Gastrocnemius medialis (tissue), 4 donors: ENCODE results near the gene VPS18.

ENCODE experiments used
- CTCF ChIP-seq, 5 experiments: fragments of 450-650 bp in 3 of 5; fragments of 200-600 bp in 2 of 5; sonication (generic) in 2 of 5; IDR thresholded peaks in 4 of 5; conservative IDR thresholded peaks in 1 of 5; 1 replicate in 4 of 5; 2 replicates in 1 of 5; pipeline ENCODE4 v1.5.1; 2016 to 2019; ENCODE audit warnings: antibody characterized with exemption in 5 of 5, mild to moderate bottlenecking in 3 of 5, moderate library complexity in 3 of 5
- POLR2A ChIP-seq, 2 donors: fragments of 450-650 bp; IDR thresholded peaks; one replicate each; pipeline ENCODE4 v1.6.1; 2017; ENCODE audit warnings: antibody characterized with exemption in 2 of 2, mild to moderate bottlenecking in 2 of 2, moderate library complexity in 2 of 2

GRCh38 chr15:40904552-40905201, 10.4 kb downstream of the VPS18 start:
- TF ChIP-seq CTCF (IDR thresholded peaks at IDR 0.05 in 4 of 5, conservative IDR thresholded peaks at IDR 0.05 in 1 of 5) (no peak), POLR2A (IDR thresholded peaks at IDR 0.05) (no peak)
